Measurements from ENCODE around the gene ATPAF2.

The ATPAF2 gene

DNA sequence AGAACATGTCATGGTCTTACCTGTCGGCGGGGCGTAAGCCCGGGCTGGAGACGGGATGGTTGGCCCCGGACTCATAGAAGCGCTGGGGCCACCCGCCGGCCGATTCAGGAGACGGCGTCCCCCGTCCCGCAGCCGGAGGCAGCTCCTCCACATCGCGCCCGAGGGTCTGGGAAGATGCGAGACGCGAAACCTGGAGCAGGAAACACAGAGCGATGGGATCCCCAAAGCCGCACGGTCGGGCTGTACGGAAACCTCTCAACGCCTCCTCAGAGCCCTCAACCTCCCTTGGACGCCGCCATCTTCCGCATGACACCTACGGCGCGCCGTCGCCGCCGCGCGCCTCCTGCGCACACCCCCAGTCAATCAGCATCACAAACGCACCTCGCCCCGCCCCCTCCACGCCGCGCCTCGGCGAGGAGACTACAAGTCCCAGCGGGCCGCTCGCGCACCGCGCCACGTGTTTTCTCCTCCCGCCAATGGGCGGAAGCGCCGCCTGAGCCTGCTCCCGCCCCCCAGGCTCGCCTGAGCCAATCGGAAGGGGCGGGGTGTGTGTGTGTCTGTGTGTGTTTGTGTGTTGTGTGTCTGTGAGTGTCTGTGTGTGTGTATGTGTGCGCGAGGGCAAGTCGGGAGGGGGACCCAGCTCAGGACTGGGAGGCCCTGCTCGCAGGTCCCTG lies at the start of gene ATPAF2, which contains the start of gene GID4:
ATPAF2 (minus strand) TSS at position 308 of the 674 bp plus-strand sequence; CDS start at position 153, 155 bp downstream.
GID4 (plus strand) TSS at position 548 of the 674 bp plus-strand sequence; CDS start at position 605, 57 bp downstream.
- peak; percentile 99 for DNase-seq (ENCODE audit: low spot score)

DNA sequence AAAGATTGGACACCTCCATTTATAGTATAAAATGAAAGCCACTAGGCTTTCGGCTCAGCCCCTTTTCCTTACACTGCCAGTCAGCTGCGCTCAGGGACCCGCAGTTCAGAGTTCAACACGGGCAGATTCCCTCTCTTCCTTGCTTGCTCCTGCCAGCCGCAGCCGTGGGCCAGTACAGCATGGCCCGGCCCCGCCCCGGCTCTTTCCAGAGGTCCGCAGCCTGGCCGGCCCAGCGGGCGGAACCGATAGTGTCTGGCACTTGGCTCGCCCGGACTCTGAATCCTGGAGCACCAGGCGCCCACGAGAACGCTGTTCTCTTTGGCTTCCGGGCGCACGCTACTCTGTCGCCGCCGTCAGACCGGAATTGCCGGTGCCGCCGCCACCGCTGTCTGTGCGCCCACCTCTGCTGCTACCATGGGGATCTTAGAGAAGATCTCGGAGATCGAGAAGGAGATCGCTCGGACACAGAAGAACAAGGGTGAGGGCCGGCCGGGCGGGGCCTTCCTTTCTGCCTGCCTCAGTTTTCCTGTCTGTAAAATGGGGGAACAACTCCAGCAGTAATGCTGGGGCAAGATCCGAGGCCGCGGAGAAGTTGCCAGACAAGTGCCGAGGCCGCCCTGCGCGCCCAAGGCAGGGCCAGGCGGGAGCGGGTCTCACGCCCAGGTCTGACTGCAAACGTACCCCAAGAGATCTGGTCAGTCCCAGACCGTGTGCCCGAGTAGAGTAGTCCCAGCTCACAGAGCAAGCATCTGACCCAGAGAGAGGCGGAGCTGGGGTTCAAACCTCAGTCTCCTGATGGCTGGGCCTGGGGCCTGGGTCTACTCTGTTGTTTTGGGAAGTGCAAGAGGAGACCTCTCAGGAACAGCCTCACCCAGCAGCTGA lies 48.9 kb upstream of the ATPAF2 start, which contains the start of gene DRG2:
DRG2 (plus strand) TSS at position 339 of the 882 bp plus-strand sequence; CDS start at position 415, 76 bp downstream.
- peak; percentile 82 for DNase-seq (ENCODE audit: low spot score)

DNA sequence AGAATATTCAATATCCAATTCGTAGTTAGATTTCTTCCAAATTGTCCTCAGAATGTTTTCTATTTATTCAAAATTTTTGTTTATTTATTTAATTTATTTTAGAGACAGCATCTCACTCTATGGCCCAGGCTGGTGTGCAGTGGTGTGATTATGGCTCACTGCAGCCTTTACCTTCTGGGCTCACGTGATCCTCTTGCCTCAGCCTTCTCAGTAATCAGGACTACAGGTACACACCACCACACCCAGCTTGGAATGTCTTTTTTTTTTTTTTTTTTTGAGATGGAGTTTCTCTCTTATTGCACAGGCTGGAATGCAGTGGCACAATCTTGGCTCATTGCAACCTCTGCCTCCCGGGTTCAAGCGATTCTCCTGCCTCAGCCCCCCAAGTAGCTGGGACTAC lies 45.3 kb upstream of the ATPAF2 start:
- no peak for DNase-seq (ENCODE audit: low spot score)

DNA sequence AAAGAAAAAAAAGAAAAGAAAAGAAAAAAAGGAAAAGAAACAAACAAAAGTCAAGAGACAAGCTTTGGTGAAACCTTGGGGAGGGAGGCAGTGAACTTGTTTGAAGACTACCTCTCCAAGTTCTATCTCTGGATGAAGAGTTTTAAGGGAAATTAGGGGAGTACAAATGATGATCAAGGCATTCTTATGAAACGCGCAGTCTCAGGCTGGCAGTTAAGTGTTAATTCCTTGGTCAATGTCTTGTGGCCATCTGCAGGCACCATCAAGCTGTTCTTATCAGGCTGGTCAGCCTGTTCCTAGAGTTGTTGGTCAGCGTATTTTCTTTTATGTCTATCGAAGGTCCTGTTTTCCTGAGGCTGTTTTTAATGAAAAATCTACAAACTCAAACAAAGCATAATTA lies 40.6 kb upstream of the ATPAF2 start:
- DNase-seq (ENCODE audit: low spot score), result no peak

DNA sequence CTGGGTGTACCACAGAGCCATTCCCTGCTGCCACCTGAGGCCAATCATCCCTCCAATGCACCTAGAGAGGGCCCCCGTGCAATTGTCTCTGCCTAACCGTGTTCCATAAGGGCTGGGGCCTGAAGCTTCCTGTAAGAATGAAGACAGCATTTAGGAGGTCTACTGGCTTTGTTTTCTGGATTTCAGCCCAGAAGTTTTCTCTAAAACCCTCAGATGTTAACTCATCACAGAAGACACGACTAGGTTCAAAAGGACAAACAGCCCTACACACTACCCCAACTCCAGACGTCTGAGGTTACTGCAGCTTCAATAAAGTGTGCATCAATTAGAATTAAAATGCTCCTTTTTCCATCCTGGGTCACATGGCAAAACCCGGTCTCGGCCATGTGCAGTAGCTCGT lies 38.0 kb upstream of the ATPAF2 start:
- no peak for DNase-seq (ENCODE audit: low spot score)

DNA sequence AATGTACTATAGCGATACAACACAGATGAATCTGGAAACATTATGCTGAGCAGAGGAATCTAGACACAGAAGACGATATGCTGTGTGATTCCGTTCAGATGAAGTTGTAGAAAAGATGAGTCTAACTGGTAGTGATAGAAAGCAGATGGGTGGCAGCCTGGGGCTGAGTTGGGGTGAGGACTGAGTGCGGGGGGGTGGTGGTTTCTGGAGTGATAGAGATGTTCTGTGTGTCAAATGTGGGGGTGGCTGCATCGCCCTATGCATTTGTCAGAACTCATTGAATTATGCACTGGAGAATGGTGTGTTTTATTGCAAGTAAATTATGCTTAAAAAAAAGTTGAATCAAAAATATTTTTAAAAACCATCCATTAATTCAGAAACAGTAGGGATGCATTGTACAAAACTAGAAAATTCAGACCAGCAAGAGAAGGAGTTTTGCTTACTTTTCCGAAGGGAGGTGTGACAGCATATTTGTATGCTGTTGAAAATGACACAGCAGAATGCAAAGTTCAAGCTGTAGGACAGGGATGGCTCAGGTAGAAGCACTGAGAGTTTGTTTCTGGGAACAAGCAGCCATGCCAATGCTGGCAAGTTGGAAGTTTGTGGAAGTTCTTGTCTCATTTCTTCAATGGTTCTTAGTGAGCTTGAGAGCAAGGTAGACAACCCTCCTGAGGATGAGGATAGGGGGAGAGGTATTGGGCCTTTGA lies 35.8 kb upstream of the ATPAF2 start:
- DNase-seq (ENCODE audit: low spot score), result no peak

DNA sequence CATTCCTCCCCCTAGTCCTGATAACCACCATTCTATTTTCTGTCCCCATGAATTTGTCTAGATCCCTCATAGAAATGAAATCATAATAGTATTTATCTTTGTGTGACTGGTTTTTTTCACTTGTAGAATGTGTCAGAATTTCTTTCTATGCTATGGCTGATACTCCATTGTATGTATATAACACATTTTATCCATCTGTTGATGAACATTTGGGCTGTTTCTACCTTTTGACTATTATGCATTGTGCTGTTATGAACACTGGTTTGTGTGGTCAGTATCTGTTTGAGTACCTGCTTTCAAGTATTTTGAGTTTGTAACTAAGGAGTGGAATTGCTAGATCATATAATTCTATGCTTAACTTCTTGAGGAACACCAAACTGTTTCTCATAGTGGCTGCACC lies 32.8 kb upstream of the ATPAF2 start:
- no peak for DNase-seq (ENCODE audit: low spot score)

DNA sequence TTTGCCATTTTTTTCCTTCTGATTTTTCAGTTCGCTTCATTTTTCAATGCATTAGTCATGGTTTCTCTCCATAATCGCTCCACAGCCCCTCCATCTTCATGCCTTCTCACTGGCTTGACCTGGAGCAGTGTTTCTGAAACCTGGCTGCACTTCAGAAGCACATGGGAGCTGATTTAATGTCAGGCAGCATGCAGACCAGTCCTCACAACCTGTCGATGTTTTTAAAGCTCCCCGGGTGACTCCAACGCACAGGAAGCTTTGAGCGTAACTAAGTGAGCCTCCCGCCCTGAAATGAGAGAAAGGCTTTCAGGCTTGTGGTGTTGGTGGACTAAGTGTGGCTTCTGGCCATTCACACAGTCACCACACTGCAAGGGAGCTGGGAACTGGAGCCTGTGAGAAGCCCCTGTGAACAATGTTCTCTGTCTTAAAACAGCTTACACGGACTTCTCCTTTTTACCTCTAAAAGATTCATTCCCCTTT lies 31.9 kb upstream of the ATPAF2 start:
- no peak for DNase-seq (ENCODE audit: low spot score)

DNA sequence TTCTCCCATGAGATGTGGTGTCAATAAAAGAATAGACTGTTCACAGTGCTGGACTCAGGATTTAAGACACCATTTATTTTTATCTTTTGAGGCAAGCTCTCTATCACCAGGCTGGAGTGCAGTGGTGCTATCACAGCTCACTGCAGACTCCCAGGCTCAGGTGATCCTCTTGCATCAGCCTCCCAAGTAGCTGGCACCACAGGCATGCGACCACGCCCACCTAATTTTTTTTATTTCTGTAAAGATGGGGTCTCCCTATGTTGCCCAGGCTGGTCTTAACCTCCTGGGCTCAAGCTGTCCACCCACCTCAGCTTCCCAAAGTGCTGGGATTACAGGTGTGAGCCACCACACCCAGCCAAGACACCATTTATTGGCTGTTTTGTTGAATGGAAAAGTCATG lies 30.1 kb upstream of the ATPAF2 start:
- DNase-seq (ENCODE audit: low spot score), result no peak

DNA sequence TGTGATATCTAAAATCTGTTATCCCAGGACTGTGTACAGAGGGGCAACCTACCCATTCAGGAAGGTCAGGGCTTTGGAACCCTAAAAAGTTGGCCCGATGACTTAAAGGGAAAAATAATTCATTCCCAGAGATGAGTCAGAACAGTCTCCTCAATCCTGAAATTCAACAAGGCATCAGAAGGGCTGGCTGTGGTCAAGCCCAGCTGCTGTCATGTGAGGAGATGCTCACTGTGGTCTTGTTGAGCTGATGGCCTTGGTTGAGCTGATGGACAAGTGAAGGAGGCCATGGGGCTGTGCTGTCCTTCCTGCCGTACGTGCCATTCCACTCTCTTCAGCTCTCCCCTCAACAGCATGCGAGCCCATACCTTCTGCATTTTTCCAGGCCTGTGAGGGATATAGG lies 27.9 kb upstream of the ATPAF2 start:
- DNase-seq (ENCODE audit: low spot score), result no peak

DNA sequence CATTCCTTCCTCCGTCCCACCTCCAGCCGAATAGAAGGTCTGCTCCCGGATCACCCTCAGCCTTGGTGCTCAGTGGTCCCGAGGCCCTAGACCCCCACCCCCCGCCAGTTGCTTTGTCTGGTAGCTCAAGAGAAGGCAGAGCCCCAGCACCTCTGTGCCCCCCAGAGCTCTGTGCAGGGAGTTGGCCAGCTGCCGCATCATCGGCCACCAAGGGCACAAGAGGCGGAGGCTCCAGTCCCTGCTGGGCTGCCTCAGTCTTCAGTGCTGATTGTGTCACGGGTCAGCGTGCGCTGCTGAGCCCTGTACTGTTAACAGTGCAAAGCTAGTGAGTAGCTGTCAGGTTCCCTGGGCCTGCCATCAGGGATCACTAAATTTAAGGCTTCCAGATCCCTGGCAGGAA lies 26.6 kb upstream of the ATPAF2 start:
- DNase-seq (ENCODE audit: low spot score), result no peak

DNA sequence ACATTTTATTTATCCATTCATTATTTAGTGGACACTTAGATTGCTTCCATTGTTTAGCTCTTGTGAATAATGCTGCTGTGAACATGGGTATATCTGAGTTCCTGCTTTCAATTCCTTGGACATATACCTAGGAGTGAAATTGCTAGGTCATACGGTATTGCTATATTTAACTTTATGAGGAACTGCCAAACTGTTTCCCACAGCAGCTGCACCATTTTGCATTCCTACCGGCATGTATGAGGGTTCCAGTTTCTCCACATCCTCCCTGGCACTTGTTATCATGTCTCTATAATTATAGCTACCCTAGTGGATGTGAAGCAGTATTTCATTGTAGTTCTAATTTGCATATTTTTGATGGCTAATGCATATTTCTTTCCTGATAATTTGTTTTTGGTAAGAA lies 25.1 kb upstream of the ATPAF2 start:
- no peak for DNase-seq (ENCODE audit: low spot score)

DNA sequence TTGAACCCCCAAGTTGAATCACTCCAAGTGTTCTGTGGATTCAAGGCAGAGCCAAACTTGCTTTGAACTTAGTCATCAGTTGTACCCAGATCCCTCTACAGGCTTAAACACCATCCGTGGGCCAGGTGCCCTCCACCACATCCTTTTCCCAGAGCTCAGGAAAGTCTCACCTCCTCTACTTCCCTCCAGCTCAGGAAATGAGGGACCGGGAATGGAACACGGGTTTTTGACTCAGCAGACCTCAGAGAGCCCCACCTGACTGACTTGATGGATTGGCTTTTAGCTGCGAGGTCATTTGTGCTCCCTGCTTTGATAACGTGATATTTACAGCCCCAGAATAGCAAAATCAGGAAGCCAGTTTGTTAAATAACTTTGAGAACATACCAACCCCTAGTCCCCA lies 20.3 kb upstream of the ATPAF2 start:
- DNase-seq (ENCODE audit: low spot score), result no peak

DNA sequence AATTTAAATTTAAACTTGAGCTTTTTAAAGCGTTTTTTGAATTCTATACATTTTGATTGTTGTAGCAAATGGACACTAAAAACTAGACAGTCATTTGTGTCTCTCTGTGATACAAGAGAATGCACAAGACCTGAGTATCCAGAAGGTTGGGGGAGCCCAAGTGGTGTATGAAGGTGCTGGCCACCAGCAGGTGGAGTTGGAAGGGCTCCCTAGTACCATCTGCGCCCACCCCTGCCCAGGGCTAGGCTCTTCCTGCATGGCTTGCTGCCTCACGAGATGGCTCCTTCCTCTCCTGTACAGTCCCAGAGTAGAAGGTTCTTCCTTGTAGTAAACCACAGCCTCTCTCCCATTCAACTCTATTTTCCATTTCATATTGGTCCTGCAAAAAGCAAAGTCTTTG lies 17.2 kb upstream of the ATPAF2 start:
- DNase-seq (ENCODE audit: low spot score), result no peak

DNA sequence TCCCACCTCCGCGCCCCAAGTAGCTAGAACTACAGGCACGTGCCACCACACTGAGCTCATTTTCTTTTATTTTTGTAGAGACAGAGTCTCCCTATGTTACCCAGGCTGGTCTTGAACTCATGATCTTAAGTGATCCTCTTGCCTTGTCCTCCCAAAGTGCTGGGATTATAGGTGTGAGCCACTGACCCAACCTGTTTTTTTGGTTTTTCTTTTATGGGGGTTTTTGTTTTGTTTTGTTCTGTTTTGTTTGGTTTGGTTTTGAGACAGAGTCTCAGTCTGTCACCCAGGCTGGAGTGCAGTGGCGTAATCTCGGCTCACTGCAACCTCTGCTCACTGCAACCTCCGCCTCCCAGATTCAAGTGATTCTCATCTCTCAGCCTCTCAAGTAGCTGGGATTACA lies 16.6 kb upstream of the ATPAF2 start:
- DNase-seq (ENCODE audit: low spot score), result no peak

DNA sequence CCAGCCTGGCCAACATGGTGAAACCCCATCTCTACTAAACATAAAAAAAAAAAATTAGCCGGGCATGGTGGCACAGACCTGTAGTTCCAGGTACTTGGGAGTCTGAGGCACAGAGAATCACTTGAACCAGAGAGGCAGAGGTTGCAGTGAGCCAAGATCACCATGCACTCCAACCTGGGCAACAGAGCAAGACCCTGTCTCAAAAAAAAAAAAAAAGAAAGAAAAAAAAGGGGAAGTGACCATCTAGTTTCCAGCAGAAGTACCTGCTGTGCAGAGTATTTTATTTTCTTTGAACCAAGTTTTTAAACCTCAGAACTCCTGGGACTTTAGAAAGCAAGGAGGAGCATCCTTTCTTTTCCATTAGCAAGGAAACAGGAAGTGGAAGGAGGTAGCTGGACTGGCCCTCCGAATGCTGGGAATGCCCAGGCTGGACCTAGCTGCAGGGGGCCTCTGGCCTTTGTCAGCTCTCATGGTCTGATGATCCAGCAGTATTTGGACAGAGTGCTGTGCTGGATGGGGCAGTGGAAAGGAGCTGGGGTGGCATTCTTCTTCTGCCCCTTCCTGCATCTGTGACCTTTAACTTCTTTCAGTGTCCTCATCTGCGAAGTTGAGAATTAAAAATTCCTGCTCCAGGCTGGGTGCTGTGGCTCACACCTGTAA lies 6.9 kb upstream of the ATPAF2 start:
- no peak for DNase-seq (ENCODE audit: low spot score)

DNA sequence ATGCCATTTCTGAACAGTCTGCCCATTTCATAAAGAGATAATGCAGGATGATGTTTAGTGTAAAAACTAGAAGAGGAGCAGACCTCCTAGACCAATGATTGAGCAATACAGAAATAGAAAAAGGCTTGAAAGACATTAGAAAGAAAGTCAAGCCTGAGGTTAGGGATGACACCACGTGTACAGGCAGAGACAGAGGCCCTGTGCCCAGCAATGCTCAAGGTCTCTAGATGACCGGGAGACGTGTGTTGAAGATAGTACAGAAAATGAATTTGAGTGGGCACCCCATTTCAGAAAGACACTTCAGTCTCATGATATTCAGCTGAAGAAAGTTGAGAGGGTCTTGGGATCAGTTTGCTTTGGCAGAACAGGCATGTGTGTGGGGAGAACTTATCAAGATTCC lies 5.6 kb upstream of the ATPAF2 start:
- DNase-seq (ENCODE audit: low spot score), result no peak

DNA sequence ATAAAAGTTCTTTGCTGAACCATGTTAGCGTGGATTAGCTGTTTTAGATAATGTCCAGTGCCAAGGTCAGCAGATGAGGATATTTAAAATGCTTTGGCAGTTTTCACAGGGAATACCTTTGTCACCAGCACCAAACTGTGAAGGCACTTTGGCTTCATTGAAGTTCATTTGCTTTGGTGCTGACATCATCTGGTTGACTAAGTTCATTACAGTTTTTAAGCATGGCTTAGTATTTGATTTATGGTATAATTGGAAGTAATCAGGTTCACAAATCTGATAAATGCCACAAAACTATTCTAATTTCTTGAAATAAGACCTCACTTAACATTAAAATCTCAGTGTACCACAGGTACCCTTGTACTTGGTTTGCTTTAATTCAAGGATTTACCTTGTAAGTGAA lies 4.5 kb upstream of the ATPAF2 start:
- DNase-seq (ENCODE audit: low spot score), result peak; percentile 20

DNA sequence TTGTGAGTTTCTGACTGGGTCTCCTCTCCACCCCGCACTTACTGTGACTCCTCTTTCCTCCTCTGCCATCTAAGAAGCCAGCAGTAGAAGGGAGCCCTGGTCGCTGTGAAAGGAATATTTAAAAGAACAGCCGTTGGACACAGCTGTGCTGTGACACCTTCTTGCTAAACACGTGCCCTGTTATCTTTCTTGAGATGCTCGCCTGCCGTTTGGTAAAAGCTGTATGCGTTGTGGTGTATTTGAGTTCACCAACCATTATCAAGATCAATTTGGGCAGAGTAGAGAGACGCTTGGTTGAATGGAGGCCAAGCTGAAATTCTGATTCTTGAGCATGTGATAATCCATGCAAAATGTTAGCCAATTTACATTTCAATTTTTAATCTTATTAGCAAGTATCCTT lies 4.0 kb upstream of the ATPAF2 start:
- DNase-seq (ENCODE audit: low spot score), result no peak

DNA sequence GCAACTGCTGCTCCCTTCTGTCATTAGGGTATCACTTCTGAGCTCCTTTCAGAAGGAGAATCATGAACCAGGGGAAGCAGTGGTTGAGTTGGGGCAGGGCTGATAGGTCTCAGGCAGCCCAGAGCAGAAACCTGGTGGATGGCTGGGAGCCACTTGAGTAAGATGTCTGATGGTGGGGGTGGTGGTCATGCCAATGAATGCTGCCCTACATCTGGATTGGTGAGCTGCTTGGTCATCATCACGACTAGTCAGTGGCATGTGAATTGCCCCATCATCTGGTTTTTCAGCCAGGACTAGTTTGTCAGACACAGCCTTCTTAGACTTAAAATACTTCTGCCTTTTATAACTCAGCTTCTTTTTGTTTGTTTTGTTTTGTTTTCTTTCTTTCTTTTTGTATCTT lies 2.8 kb upstream of the ATPAF2 start:
- DNase-seq (ENCODE audit: low spot score), result no peak

DNA sequence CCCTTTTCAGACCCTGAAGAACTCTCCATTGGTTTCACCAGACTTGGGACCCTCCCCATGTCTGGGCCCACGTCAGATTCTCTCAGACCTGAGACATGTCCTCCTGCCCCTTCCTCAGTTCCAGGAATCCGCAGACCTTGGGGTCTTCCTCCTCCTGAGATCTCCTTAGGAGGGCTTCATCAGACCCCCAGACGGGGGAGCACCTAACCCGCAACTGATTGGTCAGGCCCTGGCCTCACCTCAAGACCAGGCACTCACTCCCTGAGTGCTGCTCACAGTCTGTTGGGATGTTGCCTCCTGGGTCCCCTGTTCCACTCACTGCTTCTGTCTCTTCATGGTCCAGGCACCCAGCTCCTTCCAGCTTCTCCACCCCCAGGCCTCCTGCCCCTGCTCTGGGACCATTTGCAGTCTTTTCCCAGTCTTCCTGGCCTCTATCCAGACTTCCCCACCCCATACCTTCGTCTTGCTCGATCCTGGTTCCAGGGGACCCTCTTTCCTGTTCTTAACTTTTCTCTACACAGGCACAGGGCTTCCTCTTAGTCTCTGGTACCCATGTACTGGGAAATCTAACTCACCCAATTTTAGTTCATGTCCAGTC lies 1.4 kb upstream of the ATPAF2 start:
- DNase-seq (ENCODE audit: low spot score), result no peak

All from globus pallidus (tissue), 1 donor.